ENCODE measurements around the gene RNPEPL1.
A peak's percentile ranks its signal among the peaks of the same experiment; 100 is the strongest.
"Not testable (repeated sequence)": the region's sequence is repeated elsewhere in the genome, so short reads cannot be mapped to it uniquely, and the experiment has no call there.

RNPEPL1 gene

GRCh38 chr2:240615396-240615795 lies 47.1 kb downstream of the RNPEPL1 start:
- TF ChIP-seq CTCF (IDR thresholded peaks at IDR 0.05), result no peak
- Histone ChIP-seq H3K27ac (no peak overlapping the region), H3K4me3 (no peak overlapping the region), H3K9me3 (no peaks in the 10 kb centered on the region), H3K36me3 (peaks cover 0 to 14% (median 0%) of the 10 kb centered on the region in 3 donors), H3K27me3 (no peaks in the 10 kb centered on the region), H3K4me1 (no peaks in the 10 kb centered on the region)
- intact Hi-C loops (cut with DNase I; ENCODE audit: low total_unique reads), result no loop called here
- DNase-seq, result no peak

- Histone ChIP-seq H3K27ac (no peak overlapping the region), H3K4me3 (no peak overlapping the region), H3K36me3 (peaks cover 0 to 14% (median 0%) of the 10 kb centered on the region in 3 donors), H3K27me3 (no peaks in the 10 kb centered on the region), H3K9me3 (no peaks in the 10 kb centered on the region), H3K4me1 (no peaks in the 10 kb centered on the region)
- intact Hi-C loops (cut with DNase I; ENCODE audit: low total_unique reads), result no loop called here
- no peak for DNase-seq
- TF ChIP-seq CTCF (IDR thresholded peaks at IDR 0.05), result no peak
Observed at GRCh38 chr2:240615820-240616547, 47.7 kb downstream of the RNPEPL1 start.

GRCh38 chr2:240616860-240617666 lies 48.8 kb downstream of the RNPEPL1 start:
- DNase-seq; H3K27me3 ChIP-seq; intact Hi-C loops (cut with DNase I; ENCODE audit: low total_unique reads); H3K9me3 ChIP-seq; H3K4me1 ChIP-seq; H3K27ac ChIP-seq; H3K4me3 ChIP-seq: not testable (repeated sequence)
- peaks cover 0 to 14% (median 0%) of the 10 kb centered on the region in 3 donors for H3K36me3 ChIP-seq

GRCh38 chr2:240618776-240619175 lies 50.5 kb downstream of the RNPEPL1 start:
- Histone ChIP-seq H3K4me1 (no peaks in the 10 kb centered on the region), H3K27me3 (no peaks in the 10 kb centered on the region), H3K9me3 (no peaks in the 10 kb centered on the region), H3K4me3 (no peak overlapping the region), H3K27ac (no peak overlapping the region), H3K36me3 (peaks cover 0 to 16% (median 0%) of the 10 kb centered on the region in 3 donors)
- TF ChIP-seq CTCF (IDR thresholded peaks at IDR 0.05), result no peak
- DNase-seq, result no peak
- intact Hi-C loops (cut with DNase I; ENCODE audit: low total_unique reads), result no loop called here

- Histone ChIP-seq H3K27me3 (no peaks in the 10 kb centered on the region), H3K4me3 (no peak overlapping the region), H3K36me3 (peaks cover 0 to 16% (median 0%) of the 10 kb centered on the region in 3 donors), H3K9me3 (no peaks in the 10 kb centered on the region), H3K4me1 (no peaks in the 10 kb centered on the region), H3K27ac (no peak overlapping the region)
- TF ChIP-seq CTCF (IDR thresholded peaks at IDR 0.05), result no peak
- intact Hi-C loops (cut with DNase I; ENCODE audit: low total_unique reads), result no loop called here
- DNase-seq, result peak in 1 of 2 donors; percentile 7
Observed at GRCh38 chr2:240619506-240620148, 51.3 kb downstream of the RNPEPL1 start.
